Vagina (tissue), 2 donors: ENCODE results near the gene SMTNL2. TPM values are rescaled to one million over a fixed set of nuclear protein-coding genes. Genes with fewer than 3 reads are reported as not detected.

Experiments
- DNase-seq, 2 donors: peaks; one replicate each; pipeline ENCODE4 v3.0.0-alpha.2; 2017; ENCODE audit errors: extremely low spot score in 2 of 2
- H3K27ac ChIP-seq: fragments of 200-600 bp; sonication (generic); one replicate; pipeline ENCODE4 v1.5.1; 2019
- H3K27me3 ChIP-seq: fragments of 200-600 bp; sonication (generic); one replicate; pipeline ENCODE4 v1.5.1; 2019
- H3K36me3 ChIP-seq, 2 donors: fragments of 200-600 bp; sonication (generic); one replicate each; pipeline ENCODE4 v1.5.1; 2017 to 2019
- H3K4me1 ChIP-seq: fragments of 200-600 bp; sonication (generic); one replicate; pipeline ENCODE4 v1.5.1; 2019
- H3K4me3 ChIP-seq, 2 donors: fragments of 200-600 bp; sonication (generic); 1 replicate in 1 of 2; 2 replicates in 1 of 2; pipeline ENCODE4 v1.5.1; 2016 to 2019
- H3K9me3 ChIP-seq: fragments of 200-600 bp; sonication (generic); one replicate; pipeline ENCODE4 v1.5.1; 2019
- CTCF ChIP-seq, 3 experiments: fragments of 450-650 bp in 2 of 3; fragments of 200-600 bp in 1 of 3; sonication (generic) in 1 of 3; IDR thresholded peaks; one replicate each; pipeline ENCODE4 v1.5.1; 2017 to 2019; ENCODE audit warnings: antibody characterized with exemption in 3 of 3, mild to moderate bottlenecking in 2 of 3, moderate library complexity in 2 of 3
- POLR2A ChIP-seq, 2 donors: fragments of 450-650 bp; IDR thresholded peaks; one replicate each; pipeline ENCODE4 v1.6.1; 2017; ENCODE audit warnings: antibody characterized with exemption in 2 of 2, mild to moderate bottlenecking in 2 of 2, moderate library complexity in 2 of 2
- POLR2AphosphoS5 ChIP-seq, 2 donors: sonication (generic); formaldehyde crosslinking; IDR thresholded peaks; one replicate each; pipeline ENCODE4 v1.9.0; 2017; ENCODE audit warnings: antibody characterized with exemption in 2 of 2, mild to moderate bottlenecking in 2 of 2, low read depth in 1 of 2; ENCODE audit not compliant: insufficient read depth in 1 of 2
- intact Hi-C: fragments of 100-400 bp; cut with DNase I; formaldehyde crosslinking; loops from one replicate; pipeline ENCODE4 v1.15.1; 2023
- total RNA-seq: library from RNA; depleted of rRNA; stranded (reverse); fragments of >200 nt; gene quantifications from one replicate; pipeline ENCODE4 v1.2.3, GENCODE V29; 2016

Gene SMTNL2
- total RNA-seq, 1 donor from 2014 or later: 2.5 TPM

- no peak for TF ChIP-seq POLR2AphosphoS5 (IDR thresholded peaks at IDR 0.05; ENCODE audit: insufficient read depth in 1 of 2, low read depth in 1 of 2)
- no peak for TF ChIP-seq POLR2A (IDR thresholded peaks at IDR 0.05)
- TF ChIP-seq CTCF (IDR thresholded peaks at IDR 0.05): no peak
- intact Hi-C loops: no loop called here
- H3K27me3 ChIP-seq: no peaks in the 10 kb centered on the region
- H3K36me3 ChIP-seq: no peaks in the 10 kb centered on the region
- no peak for DNase-seq
- no peak overlapping the region for H3K4me3 ChIP-seq
- no peaks in the 10 kb centered on the region for H3K9me3 ChIP-seq
- H3K27ac ChIP-seq: no peak overlapping the region
- peaks cover 11% of the 10 kb centered on the region for H3K4me1 ChIP-seq
These were observed 4.7 kb upstream of the SMTNL2 start for GRCh38 chr17:4579678-4580077.

- DNase-seq: no peak
- TF ChIP-seq POLR2A (IDR thresholded peaks at IDR 0.05) (no peak), POLR2AphosphoS5 (IDR thresholded peaks at IDR 0.05; ENCODE audit: insufficient read depth in 1 of 2, low read depth in 1 of 2) (no peak), CTCF (IDR thresholded peaks at IDR 0.05) (no peak)
- intact Hi-C loops: no loop called here
- Histone ChIP-seq H3K27me3 (no peaks in the 10 kb centered on the region), H3K36me3 (no peaks in the 10 kb centered on the region), H3K4me3 (no peak overlapping the region), H3K27ac (no peak overlapping the region), H3K9me3 (no peaks in the 10 kb centered on the region), H3K4me1 (peaks cover 15% of the 10 kb centered on the region)
These were observed 4.0 kb upstream of the SMTNL2 start for GRCh38 chr17:4580291-4580690.

GRCh38 chr17:4582101-4582501 lies 2.2 kb upstream of the SMTNL2 start:
- no peaks in the 10 kb centered on the region for H3K27me3 ChIP-seq
- intact Hi-C loops: no loop called here
- no peak overlapping the region for H3K4me3 ChIP-seq

GRCh38 chr17:4582691-4583090 lies 1.6 kb upstream of the SMTNL2 start:
- Histone ChIP-seq H3K4me1 (peaks cover 21% of the 10 kb centered on the region), H3K27me3 (no peaks in the 10 kb centered on the region), H3K27ac (no peak overlapping the region), H3K36me3 (no peaks in the 10 kb centered on the region), H3K4me3 (no peak overlapping the region), H3K9me3 (no peaks in the 10 kb centered on the region)
- TF ChIP-seq CTCF (IDR thresholded peaks at IDR 0.05) (no peak), POLR2A (IDR thresholded peaks at IDR 0.05) (no peak), POLR2AphosphoS5 (IDR thresholded peaks at IDR 0.05; ENCODE audit: insufficient read depth in 1 of 2, low read depth in 1 of 2) (no peak)
- no peak for DNase-seq
- intact Hi-C loops: no loop called here

More at GRCh38 chr17:4582101-4582501, 2.2 kb upstream of the SMTNL2 start:
- Histone ChIP-seq H3K4me1 (peaks cover 21% of the 10 kb centered on the region), H3K27ac (no peak overlapping the region), H3K9me3 (no peaks in the 10 kb centered on the region), H3K36me3 (no peaks in the 10 kb centered on the region)
- no peak for DNase-seq
- no peak for TF ChIP-seq POLR2A (IDR thresholded peaks at IDR 0.05)
- no peak for TF ChIP-seq POLR2AphosphoS5 (IDR thresholded peaks at IDR 0.05; ENCODE audit: insufficient read depth in 1 of 2, low read depth in 1 of 2)

- H3K27ac ChIP-seq: no peak overlapping the region
- H3K4me1 ChIP-seq: peaks cover 21% of the 10 kb centered on the region
- H3K9me3 ChIP-seq: no peaks in the 10 kb centered on the region
- intact Hi-C loops: no loop called here
- no peaks in the 10 kb centered on the region for H3K36me3 ChIP-seq
- DNase-seq: no peak
- peak overlapping the region in 1 of 2 donors; percentile 69 for H3K4me3 ChIP-seq
- H3K27me3 ChIP-seq: no peaks in the 10 kb centered on the region
- TF ChIP-seq POLR2AphosphoS5 (IDR thresholded peaks at IDR 0.05; ENCODE audit: insufficient read depth in 1 of 2, low read depth in 1 of 2) (no peak), CTCF (IDR thresholded peaks at IDR 0.05) (no peak)
These were observed 1.1 kb upstream of the SMTNL2 start for GRCh38 chr17:4583206-4583605.

- H3K4me1 ChIP-seq: peaks cover 21% of the 10 kb centered on the region
- no peak for TF ChIP-seq POLR2A (IDR thresholded peaks at IDR 0.05)
- TF ChIP-seq CTCF (IDR thresholded peaks at IDR 0.05): peak in 1 of 3 experiments; percentile 8
- intact Hi-C loops: no loop called here
- peak overlapping the region; percentile 60 for H3K27ac ChIP-seq
- no peaks in the 10 kb centered on the region for H3K36me3 ChIP-seq
- peak overlapping the region; percentile 49 to 69 for H3K4me3 ChIP-seq
- H3K27me3 ChIP-seq: no peaks in the 10 kb centered on the region
- no peaks in the 10 kb centered on the region for H3K9me3 ChIP-seq
- no peak for DNase-seq
These were observed 588 bp upstream of the SMTNL2 start for GRCh38 chr17:4583782-4584100.
